ENCODE results near the gene MED26. TPM values are rescaled to one million over a fixed set of nuclear protein-coding genes. Genes with fewer than 3 reads are reported as not detected.

Gene MED26
- total RNA-seq, 1 experiment from 2014 or later: 9.0 TPM

DNA sequence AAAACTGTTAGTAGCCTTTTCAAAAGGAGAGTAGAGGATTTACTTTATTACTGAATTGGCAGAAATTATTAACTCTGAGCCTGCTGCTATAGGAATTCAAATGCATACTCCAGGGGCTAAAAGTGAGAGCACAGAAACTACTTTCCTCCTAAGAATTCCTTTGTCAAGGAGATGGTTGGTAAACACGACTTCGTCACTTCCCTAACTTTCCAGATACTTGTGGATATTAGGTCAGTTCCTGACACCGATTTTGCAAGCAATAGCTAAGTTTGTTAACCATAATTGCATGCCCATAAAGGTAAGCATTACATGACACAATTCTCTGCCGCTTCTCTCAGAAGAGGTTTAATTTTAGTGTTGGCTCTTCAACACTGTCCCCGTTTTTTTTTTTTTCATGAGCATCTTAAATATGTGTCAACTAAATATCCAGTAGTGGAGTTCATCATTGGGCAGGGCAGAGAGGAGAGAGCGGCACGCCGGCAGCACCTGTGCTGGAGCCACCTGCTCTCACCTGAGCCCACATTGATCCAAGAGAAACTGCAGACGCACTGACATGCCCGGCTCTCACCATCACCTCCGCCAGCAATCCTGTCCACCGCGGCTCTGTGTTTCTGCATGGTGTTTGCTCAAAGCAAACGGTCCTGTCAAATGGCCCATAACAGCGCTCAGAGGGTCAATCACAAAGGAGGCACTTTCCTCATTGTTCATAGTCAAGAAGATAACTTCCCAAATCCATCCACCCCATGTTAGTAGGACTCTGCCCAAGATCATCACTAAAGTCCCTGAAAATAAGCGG lies 2.6 kb downstream of the MED26 start:
- DNase-seq: no peak
- H3K4me3 Mint-ChIP-seq (ENCODE audit: low read depth, unreplicated experiment): no peak overlapping the region
- H3K9me3 Mint-ChIP-seq (ENCODE audit: low read depth, unreplicated experiment): no peaks in the 10 kb centered on the region
- no peaks in the 10 kb centered on the region for H3K27me3 Mint-ChIP-seq (ENCODE audit: unreplicated experiment)
- no peak overlapping the region for H3K27ac Mint-ChIP-seq (ENCODE audit: unreplicated experiment)
- H3K36me3 Mint-ChIP-seq (ENCODE audit: insufficient read depth, unreplicated experiment): peaks cover 29% of the 10 kb centered on the region
- TF ChIP-seq, protein P1, sequence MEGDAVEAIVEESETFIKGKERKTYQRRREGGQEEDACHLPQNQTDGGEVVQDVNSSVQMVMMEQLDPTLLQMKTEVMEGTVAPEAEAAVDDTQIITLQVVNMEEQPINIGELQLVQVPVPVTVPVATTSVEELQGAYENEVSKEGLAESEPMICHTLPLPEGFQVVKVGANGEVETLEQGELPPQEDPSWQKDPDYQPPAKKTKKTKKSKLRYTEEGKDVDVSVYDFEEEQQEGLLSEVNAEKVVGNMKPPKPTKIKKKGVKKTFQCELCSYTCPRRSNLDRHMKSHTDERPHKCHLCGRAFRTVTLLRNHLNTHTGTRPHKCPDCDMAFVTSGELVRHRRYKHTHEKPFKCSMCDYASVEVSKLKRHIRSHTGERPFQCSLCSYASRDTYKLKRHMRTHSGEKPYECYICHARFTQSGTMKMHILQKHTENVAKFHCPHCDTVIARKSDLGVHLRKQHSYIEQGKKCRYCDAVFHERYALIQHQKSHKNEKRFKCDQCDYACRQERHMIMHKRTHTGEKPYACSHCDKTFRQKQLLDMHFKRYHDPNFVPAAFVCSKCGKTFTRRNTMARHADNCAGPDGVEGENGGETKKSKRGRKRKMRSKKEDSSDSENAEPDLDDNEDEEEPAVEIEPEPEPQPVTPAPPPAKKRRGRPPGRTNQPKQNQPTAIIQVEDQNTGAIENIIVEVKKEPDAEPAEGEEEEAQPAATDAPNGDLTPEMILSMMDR (IDR thresholded peaks at IDR 0.05; ENCODE audit: unreplicated experiment): no peak
- no TSS peak for BruUV-seq (replicated peaks)
- CTCF ChIA-PET: interaction anchor here (0.5 to 0.7 kb wide), 2 partner anchors 52 to 72 kb away, joined by 3 to 5 read pairs; no protein-coding TSS in a partner anchor
- peaks cover 23% of the 10 kb centered on the region for H3K4me1 Mint-ChIP-seq (ENCODE audit: low read depth, unreplicated experiment)
- intact Hi-C loops (cut with micrococcal nuclease; ENCODE audit: unreplicated experiment): no loop called here

GRCh38 chr19:16624236-16624635 lies 3.8 kb downstream of the MED26 start:
- no peak for DNase-seq
- no TSS peak for BruUV-seq (replicated peaks)
- H3K9me3 Mint-ChIP-seq (ENCODE audit: low read depth, unreplicated experiment): no peaks in the 10 kb centered on the region
- H3K27ac Mint-ChIP-seq (ENCODE audit: unreplicated experiment): no peak overlapping the region
- TF ChIP-seq, protein P1 (IDR thresholded peaks at IDR 0.05; ENCODE audit: unreplicated experiment): no peak
- H3K27me3 Mint-ChIP-seq (ENCODE audit: unreplicated experiment): no peaks in the 10 kb centered on the region
- H3K36me3 Mint-ChIP-seq (ENCODE audit: insufficient read depth, unreplicated experiment): peaks cover 28% of the 10 kb centered on the region
- CTCF ChIA-PET: no interaction called here
- H3K4me1 Mint-ChIP-seq (ENCODE audit: low read depth, unreplicated experiment): peaks cover 31% of the 10 kb centered on the region
- intact Hi-C loops (cut with micrococcal nuclease; ENCODE audit: unreplicated experiment): no loop called here
- no peak overlapping the region for H3K4me3 Mint-ChIP-seq (ENCODE audit: low read depth, unreplicated experiment)

GRCh38 chr19:16623576-16623975 lies 4.4 kb downstream of the MED26 start:
- no peaks in the 10 kb centered on the region for H3K27me3 Mint-ChIP-seq (ENCODE audit: unreplicated experiment)
- no TSS peak for BruUV-seq (replicated peaks)
- no peak overlapping the region for H3K27ac Mint-ChIP-seq (ENCODE audit: unreplicated experiment)
- TF ChIP-seq, protein P1 (IDR thresholded peaks at IDR 0.05; ENCODE audit: unreplicated experiment): no peak
- no peaks in the 10 kb centered on the region for H3K9me3 Mint-ChIP-seq (ENCODE audit: low read depth, unreplicated experiment)
- intact Hi-C loops (cut with micrococcal nuclease; ENCODE audit: unreplicated experiment): no loop called here
- no peak overlapping the region for H3K4me3 Mint-ChIP-seq (ENCODE audit: low read depth, unreplicated experiment)
- DNase-seq: no peak
- peaks cover 21% of the 10 kb centered on the region for H3K36me3 Mint-ChIP-seq (ENCODE audit: insufficient read depth, unreplicated experiment)
- H3K4me1 Mint-ChIP-seq (ENCODE audit: low read depth, unreplicated experiment): peaks cover 31% of the 10 kb centered on the region
- CTCF ChIA-PET: no interaction called here

DNA sequence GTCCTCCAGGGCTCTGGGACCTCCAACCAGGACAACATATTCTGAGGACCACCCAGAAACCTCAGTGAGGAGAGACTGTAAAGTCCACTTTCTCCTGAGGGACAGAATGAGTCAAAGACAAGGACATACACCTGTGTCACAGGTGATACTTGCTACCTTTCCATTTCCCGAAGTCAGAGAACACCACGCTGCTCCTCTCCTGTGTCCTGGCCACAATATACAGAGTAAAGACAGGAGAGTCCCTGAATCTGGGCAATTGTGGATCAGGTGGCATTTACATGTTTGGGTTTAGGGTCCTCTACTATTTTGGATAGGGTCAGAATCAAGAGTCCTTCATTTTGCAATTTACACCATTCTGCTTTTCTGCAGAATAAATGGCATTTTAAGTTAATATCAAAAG lies 4.9 kb downstream of the MED26 start:
- peaks cover 16% of the 10 kb centered on the region for H3K36me3 Mint-ChIP-seq (ENCODE audit: insufficient read depth, unreplicated experiment)
- H3K4me3 Mint-ChIP-seq (ENCODE audit: low read depth, unreplicated experiment): no peak overlapping the region
- peaks cover 31% of the 10 kb centered on the region for H3K4me1 Mint-ChIP-seq (ENCODE audit: low read depth, unreplicated experiment)
- no TSS peak for BruUV-seq (replicated peaks)
- no peak for DNase-seq
- no peaks in the 10 kb centered on the region for H3K27me3 Mint-ChIP-seq (ENCODE audit: unreplicated experiment)
- H3K27ac Mint-ChIP-seq (ENCODE audit: unreplicated experiment): no peak overlapping the region
- no peaks in the 10 kb centered on the region for H3K9me3 Mint-ChIP-seq (ENCODE audit: low read depth, unreplicated experiment)
- intact Hi-C loops (cut with micrococcal nuclease; ENCODE audit: unreplicated experiment): no loop called here
- CTCF ChIA-PET: no interaction called here
- TF ChIP-seq, protein P1 (IDR thresholded peaks at IDR 0.05; ENCODE audit: unreplicated experiment): no peak
